HUES6 (cell line): ENCODE results near the gene FAM153A.
"Not testable (repeated sequence)": the region's sequence is repeated elsewhere in the genome, so short reads cannot be mapped to it uniquely, and the experiment has no call there.

Source experiments
- H3K27ac ChIP-seq: 2 replicates; pipeline ENCODE4 v1.7.0; 2013; ENCODE audit warnings: low read depth, mild to moderate bottlenecking, low read length, inconsistent platforms
- H3K27me3 ChIP-seq: 2 replicates; pipeline ENCODE4 v1.6.1; 2013; ENCODE audit warnings: low read length; ENCODE audit not compliant: control insufficient read depth, insufficient read depth
- H3K36me3 ChIP-seq: 2 replicates; pipeline ENCODE4 v1.6.1; 2013; ENCODE audit warnings: low read length; ENCODE audit not compliant: control insufficient read depth, insufficient read depth
- H3K4me1 ChIP-seq: 2 replicates; pipeline ENCODE4 v1.6.1; 2013; ENCODE audit warnings: low read length; ENCODE audit not compliant: control insufficient read depth, insufficient read depth
- H3K4me3 ChIP-seq: 2 replicates; pipeline ENCODE4 v1.5.1; 2013; ENCODE audit warnings: low read depth, low read length
- H3K9ac ChIP-seq: one replicate; pipeline ENCODE4 v1.6.1; 2013; ENCODE audit warnings: mild to moderate bottlenecking, low read length
- H3K9me3 ChIP-seq: 2 replicates; pipeline ENCODE4 v1.6.1; 2013; ENCODE audit warnings: low read depth, low read length; ENCODE audit not compliant: control insufficient read depth, insufficient read depth

The FAM153A gene

DNA sequence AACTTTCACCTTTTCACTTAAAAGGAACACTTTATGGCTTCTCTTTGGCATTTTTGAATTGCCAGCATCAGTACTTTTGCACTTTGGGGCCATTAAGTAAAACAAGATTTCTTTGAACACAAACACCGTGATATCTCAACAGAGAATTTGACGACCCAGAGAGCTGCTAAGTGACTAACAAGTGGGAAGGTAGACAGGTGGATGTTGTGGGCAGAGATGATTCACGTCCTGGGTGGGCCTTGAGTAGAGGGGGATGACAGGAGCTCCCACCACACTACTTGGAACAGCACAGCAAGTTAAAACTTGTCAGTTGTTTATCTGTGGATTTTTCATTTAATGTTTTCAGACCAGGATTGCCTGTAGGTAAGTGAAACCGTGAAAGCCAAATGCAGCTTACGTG lies 18.7 kb upstream of the FAM153A start:
- not testable (repeated sequence) for H3K27ac ChIP-seq, H3K4me1 ChIP-seq, H3K27me3 ChIP-seq, H3K4me3 ChIP-seq, H3K9me3 ChIP-seq, H3K9ac ChIP-seq, H3K36me3 ChIP-seq

GRCh38 chr5:177798237-177798840 lies 15.6 kb upstream of the FAM153A start:
- not testable (repeated sequence) for H3K27me3 ChIP-seq, H3K27ac ChIP-seq, H3K4me1 ChIP-seq, H3K9ac ChIP-seq, H3K9me3 ChIP-seq, H3K36me3 ChIP-seq, H3K4me3 ChIP-seq

GRCh38 chr5:177793272-177793671 lies 10.6 kb upstream of the FAM153A start:
- H3K4me3 ChIP-seq, H3K4me1 ChIP-seq, H3K36me3 ChIP-seq, H3K27me3 ChIP-seq, H3K27ac ChIP-seq, H3K9me3 ChIP-seq, H3K9ac ChIP-seq: not testable (repeated sequence)

DNA sequence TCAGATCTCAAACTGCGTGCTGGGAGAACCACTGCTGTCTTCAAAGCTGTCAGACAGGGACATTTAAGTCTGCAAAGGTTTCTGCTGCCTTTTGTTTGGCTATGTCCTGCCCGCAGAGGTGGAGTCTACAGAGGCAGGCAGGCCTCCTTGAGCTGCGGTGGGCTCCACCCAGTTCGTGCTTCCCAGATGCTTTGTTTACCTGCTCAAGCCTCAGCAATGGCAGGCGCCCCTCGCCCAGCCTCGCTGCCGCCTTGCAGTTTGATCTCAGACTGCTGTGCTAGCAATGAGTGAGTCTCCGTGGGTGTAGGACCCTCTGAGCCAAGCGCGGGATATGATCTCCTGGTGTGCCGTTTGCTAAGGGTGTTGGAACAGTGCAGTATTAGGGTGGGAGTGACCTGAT lies 8.9 kb upstream of the FAM153A start:
- H3K9ac ChIP-seq, H3K4me3 ChIP-seq, H3K36me3 ChIP-seq, H3K4me1 ChIP-seq, H3K9me3 ChIP-seq, H3K27ac ChIP-seq, H3K27me3 ChIP-seq: not testable (repeated sequence)

DNA sequence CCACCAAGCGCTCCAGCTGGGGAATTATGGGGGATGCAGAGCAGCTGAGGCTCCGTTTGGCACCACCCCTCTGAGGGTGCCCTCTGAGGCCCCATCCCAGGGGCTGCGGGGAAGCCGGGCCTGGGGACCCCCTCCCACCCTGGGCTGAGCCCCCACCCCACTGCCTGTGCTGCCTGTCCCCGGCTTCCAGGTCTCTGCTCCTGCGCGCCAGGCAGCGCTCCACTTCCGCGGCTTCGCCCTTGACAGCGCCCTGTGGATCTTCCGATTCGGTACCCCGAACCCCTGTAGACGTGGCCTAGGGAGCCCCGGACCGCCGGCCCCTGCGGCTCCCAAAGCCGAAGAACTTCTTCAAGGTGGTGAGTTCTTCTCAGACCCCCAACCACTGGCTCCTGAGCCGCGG lies 530 bp downstream of the FAM153A start:
- H3K27ac ChIP-seq, H3K4me1 ChIP-seq, H3K9me3 ChIP-seq, H3K27me3 ChIP-seq, H3K4me3 ChIP-seq, H3K36me3 ChIP-seq, H3K9ac ChIP-seq: not testable (repeated sequence)

- not testable (repeated sequence) for H3K9ac ChIP-seq, H3K9me3 ChIP-seq, H3K4me3 ChIP-seq, H3K4me1 ChIP-seq, H3K27me3 ChIP-seq, H3K36me3 ChIP-seq, H3K27ac ChIP-seq
These were observed 11.5 kb downstream of the FAM153A start for GRCh38 chr5:177771206-177771605.

DNA sequence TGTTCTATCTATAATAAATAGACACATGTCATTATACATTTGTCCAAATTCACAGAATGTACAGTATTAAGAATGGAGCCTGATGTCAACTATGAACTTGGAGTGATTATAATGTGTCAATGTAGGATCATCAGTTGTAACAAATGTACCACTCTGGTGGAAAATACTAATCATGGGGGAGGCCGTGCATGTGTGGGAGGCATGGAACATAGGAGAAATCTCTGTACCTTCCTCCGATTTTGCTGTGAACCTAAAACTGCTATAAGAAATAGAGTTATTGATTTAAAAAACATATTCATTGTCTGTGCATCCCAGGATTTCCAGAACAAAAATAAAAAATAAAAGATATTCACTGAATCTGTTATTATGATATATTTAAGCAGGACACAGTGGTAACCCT lies 12.1 kb downstream of the FAM153A start:
- not testable (repeated sequence) for H3K9ac ChIP-seq, H3K4me1 ChIP-seq, H3K36me3 ChIP-seq, H3K27ac ChIP-seq, H3K27me3 ChIP-seq, H3K4me3 ChIP-seq, H3K9me3 ChIP-seq

DNA sequence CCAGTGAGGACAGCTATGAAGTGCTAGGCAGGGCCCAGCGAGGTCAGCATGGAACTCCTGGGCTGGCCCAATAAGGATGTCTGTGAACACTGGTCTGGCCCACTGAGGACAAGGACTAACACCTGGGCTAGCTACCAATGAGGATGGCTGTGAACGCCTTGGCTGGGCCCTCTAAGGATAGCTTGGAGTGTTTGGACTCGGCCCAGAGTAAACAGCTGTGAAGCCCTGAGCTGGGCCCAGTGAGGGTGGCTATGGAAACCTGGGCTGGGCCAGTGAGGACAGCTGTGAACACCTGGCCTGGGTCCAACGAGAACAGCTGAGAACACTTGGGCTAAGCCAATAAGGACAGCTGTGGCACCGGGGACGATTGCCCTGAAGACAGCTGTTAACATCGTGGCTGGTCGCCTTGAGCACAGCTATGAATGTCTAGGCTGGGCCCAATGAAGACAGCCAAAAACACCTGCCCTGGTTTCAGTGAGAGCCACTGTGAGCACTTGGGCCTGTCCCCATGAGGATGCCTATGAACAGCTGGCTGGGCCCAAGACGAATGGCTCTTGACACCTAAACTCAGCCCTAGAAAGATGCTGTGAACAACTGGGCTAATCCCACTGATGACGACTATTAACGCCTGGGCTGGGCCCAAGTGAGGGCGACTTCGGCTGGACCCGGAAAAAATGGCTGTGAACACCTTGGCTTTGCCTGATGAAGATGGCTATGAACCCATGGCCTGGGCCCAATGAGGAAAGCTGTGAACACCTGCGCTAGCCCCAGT lies 18.8 kb downstream of the FAM153A start:
- H3K36me3 ChIP-seq, H3K4me1 ChIP-seq, H3K4me3 ChIP-seq, H3K9me3 ChIP-seq, H3K27ac ChIP-seq, H3K27me3 ChIP-seq, H3K9ac ChIP-seq: not testable (repeated sequence)

DNA sequence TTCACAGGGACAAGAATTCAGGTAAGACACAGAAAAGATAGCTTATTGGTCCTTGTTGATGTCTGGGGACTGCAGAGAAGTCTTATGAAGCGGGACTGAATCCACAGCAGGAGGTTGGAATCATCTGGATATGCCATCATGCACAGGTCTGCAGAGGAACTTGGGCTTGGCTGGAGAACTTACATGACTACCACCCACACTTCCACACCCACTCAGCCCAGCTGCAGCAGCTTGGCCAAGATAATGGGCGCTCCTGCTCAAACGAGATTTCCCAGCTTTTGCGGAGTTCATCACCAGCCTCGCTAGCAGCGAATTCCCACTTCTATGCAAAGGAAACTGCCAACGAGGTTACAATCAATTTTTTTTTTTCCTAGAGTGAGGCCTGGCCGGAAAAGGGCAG lies 21.7 kb downstream of the FAM153A start:
- H3K4me3 ChIP-seq, H3K9me3 ChIP-seq, H3K27me3 ChIP-seq, H3K9ac ChIP-seq, H3K27ac ChIP-seq, H3K36me3 ChIP-seq, H3K4me1 ChIP-seq: not testable (repeated sequence)

DNA sequence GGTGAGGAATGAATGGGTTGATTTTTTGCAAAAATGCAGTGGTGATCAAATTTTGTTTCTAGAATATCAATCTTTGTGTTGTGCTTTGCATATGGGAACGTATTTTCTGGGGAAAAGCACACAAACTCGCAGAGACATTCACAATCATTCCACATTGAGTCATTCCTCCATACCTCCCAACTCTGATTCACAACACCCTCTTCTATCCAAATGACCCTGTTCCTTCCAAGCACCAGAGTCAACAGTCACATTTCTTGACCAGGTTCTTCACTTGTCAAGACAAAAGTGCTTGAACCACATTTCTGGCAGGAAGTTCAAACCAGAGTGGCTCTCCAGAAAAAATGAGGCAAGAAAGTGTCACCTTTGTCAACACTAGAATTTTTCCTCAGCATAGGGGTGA lies 35.3 kb downstream of the FAM153A start:
- H3K4me1 ChIP-seq, H3K9ac ChIP-seq, H3K9me3 ChIP-seq, H3K27me3 ChIP-seq, H3K36me3 ChIP-seq, H3K27ac ChIP-seq, H3K4me3 ChIP-seq: not testable (repeated sequence)

DNA sequence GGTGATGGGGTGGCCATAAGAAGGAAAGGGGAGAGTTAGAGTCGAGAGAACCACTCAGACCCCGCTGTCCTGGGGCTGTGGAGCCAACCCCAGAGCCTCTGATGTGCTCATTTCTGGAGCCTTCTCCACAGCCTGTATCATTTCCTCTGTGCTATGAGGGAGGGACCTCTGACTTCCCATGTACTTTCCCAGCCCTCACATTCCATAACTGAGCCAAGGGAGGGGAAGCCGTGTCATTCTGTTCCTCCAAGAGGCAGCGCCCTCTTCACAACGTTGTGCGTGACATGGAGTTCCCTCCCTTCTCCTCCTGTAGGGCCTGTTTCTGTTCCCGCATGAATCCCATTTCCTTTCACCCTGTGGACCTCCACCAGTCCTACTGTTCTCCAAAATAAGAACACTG lies 57.8 kb downstream of the FAM153A start:
- not testable (repeated sequence) for H3K9ac ChIP-seq, H3K27me3 ChIP-seq, H3K27ac ChIP-seq, H3K4me3 ChIP-seq, H3K4me1 ChIP-seq, H3K9me3 ChIP-seq, H3K36me3 ChIP-seq
